GDM1 (cell line): Measurements from ENCODE around the gene NXPH4.

Experiments
- DNase-seq: peaks from one replicate; lab custom pipeline; 2025; lab: John Stamatoyannopoulos, UW

The NXPH4 gene

DNA sequence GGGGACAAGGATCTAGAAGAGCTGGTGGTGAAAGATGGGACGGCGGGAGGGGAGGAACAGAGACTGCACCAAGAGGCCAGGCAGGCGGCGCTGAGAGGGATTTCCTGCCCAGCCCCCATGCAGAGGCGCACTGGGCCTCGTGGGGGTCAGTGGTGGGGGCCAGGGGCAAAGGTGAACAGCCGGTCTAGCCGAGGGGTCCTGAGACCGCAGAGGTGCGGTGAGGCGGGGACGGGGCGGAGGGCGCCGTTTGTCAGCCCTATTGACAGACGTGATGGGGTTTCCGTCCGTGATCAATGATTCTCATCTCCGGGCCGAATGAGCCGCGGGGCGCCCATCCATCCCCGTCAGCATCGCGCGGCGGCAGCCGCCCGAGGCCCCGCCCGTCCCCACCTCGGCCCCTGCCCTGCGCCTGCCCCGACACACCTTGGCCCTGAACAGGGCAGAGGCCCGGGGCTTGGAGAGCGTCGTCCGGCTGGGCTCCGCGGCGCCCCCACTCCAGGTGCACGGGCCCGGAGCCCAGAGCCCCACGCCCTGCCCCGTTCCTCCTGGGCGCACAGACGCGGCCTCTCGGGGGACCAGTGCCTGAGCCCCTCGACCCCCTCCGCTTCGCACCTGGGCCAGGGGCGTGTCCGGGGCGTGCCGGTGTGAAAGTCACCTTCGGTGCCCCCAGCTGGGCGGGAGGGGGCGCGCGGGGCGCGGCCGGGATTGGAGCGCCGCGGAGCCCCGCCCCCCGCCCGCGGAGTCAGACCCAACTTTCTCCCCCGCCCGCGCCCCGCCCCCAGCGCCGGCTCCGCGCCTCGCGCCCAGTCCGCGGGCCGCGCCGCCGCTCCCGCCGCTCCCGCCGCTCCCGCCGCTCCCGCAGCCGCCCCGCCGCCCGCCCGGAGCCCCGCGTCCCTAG is at the start of gene NXPH4:
NXPH4 (plus strand) TSS at position 781 of the 898 bp plus-strand sequence. CDS start 176 bp downstream, outside the sequence.
- DNase-seq: no peak

DNA sequence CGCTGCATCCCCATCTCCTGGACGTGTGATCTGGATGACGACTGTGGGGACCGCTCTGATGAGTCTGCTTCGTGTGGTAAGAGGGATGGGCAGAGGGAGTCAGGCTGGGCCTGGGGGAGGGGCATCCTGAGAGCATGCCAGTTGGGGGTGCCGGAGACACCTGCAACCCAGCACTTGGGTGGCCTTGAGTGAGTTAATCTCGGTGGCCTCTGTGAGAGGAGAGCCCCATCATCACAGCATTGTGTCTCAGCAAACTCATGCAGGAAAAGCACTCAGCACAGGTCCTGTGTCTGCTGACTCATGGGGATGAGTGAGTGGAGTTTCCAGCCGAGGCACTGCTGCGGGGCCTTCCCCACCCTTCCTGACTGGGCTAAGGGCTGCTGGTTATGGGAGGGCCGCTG is 49.6 kb upstream of the NXPH4 start:
- DNase-seq: no peak

DNA sequence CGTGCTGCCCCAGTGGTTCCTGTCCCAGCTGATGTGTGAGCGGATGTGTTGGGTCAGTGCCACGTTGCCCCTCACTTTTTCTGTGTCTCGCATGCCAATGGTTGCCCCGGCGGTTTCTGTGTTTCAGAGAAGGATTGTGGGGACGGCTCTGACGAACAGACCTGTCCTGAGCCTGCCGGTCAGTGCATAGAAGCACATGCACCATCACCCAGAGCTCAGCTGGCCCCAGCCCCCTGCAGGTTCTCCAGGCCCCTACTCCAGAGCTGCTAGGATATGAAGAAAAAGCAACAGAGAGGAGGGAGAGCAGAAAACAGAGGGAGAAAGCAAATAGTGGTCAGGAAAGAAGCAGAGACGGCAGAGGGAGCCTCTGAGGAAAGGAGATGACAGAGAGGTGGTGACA is 48.5 kb upstream of the NXPH4 start:
- DNase-seq: no peak

DNA sequence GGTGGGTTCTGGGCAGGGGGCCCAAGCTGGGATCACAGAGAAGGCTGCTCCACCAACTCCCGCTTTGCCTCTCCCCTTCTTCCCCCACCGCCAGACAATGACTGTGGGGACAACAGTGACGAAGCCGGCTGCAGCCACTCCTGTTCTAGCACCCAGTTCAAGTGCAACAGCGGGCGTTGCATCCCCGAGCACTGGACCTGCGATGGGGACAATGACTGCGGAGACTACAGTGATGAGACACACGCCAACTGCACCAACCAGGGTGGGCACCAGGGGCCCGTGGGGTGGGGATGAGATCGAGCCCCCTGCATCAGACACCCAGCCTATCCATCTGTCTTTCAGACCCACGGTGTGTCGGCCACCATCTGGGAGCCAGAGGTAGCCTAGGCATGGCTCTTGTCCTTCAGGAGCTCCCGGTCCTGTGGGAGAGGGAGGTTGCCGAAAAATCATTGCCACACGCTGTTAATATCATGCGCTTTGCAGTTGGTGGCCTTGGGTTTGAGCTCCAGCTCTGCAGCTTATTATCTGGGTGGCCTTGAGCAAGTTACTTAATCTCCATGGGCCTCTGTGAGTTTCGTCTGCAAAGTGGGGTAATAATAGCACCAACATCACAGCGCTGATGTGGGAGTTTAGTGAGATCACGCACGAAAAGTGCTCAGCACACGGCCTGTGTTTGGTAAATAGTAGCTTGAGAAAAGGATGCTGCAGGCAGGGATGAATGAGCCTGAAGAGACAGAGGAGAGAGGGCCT is 47.4 kb upstream of the NXPH4 start:
- DNase-seq: no peak

DNA sequence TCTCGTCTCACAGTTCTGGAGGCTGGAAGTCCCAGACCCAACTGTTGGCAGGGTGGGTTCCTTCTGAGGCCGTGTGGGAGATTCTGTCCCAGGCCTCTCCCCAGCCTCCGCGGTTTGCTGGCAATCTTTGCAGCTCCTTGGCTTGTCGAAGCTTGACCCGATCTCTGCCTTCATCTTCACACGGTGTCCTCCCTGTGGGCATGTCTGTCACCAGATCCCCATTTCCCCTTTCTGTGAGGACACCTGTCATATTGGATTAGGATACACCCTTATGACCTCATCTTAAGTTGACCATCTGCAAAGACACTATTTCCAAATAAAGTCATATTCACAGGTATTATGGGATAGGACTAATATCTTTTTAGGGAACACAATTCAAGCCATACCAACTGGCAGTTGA is 46.6 kb upstream of the NXPH4 start:
- DNase-seq: no peak

DNA sequence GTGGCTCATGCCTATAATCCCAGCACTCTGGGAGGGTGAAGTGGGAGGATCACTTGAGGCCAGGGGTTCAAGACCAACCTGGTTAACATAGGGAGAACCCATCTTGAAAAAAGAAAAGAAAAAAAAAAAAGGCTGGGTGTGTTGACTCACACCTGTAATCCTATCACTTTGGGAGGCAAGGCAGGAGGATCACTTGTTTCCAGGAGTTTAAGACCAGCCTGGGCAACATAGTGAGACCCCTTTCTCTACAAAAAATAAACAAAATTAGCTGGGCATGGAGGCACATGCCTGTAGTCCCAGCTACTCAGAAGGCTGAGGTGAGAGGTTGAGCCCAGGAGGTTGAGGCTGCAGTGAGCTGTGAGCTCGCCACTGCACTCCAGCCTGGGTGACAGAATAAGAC is 46.2 kb upstream of the NXPH4 start:
- DNase-seq: no peak

DNA sequence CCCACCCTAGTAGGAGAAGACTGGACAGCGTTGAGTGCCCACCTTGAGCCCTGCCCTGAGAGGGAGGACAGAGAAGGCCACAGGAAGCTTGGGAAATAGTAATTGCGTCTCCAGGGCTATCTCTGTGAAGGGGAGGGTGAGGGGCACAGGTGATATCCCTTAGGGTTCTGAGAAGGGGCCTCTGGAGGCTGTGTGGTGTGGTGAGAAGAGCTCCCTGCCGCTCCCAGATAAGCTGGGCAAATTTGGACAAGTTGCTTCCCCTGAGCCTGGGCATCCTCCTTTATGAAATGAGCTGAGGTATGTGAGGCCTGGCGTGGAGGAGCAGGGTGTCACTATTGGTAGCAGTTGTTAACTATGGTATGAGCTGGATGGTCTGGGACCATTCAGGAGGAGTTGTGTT is 45.7 kb upstream of the NXPH4 start:
- no peak for DNase-seq

DNA sequence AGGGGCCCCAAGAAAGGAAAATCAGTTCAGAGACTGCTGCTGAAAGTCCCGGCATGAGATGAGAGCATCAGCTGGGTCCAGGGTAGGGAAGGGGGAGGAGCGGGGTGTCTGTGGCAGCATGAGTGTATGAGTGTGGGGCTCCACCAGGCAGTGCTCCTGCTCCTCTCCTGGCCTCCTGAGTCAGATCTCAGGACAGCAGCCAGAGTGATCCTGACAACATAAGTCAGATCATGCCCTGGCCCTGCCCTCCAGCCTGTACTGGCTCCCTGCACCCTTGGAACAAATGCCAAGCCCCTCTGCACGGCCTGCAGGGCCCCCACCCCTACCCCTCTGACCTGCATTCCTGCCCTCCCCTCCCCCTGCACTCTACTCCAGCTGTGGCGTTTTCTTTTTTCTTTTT is 44.9 kb upstream of the NXPH4 start:
- no peak for DNase-seq

DNA sequence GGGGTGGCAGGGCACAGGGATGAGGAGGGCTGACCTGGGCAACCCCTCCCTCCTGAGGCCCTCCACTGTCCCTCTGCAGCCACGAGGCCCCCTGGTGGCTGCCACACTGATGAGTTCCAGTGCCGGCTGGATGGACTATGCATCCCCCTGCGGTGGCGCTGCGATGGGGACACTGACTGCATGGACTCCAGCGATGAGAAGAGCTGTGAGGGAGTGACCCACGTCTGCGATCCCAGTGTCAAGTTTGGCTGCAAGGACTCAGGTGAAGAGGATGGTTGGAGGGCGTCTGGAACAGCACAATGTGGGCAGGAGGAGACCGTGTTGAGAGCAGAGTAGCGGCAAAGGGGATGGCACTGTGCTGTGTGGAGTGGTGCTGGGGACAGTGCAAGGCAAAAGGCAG is 43.5 kb upstream of the NXPH4 start:
- DNase-seq: no peak

DNA sequence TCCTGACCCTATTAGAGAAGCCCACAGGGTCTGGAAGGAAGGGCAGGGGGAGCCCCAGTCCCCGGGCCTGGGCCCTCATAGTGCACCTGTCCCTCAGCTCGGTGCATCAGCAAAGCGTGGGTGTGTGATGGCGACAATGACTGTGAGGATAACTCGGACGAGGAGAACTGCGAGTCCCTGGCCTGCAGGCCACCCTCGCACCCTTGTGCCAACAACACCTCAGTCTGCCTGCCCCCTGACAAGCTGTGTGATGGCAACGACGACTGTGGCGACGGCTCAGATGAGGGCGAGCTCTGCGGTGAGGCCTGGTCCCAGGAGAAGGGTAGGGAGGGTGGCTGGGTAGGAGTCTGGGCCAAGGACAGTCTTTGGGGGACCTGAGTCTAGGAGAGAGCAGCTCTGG is 42.9 kb upstream of the NXPH4 start:
- no peak for DNase-seq

DNA sequence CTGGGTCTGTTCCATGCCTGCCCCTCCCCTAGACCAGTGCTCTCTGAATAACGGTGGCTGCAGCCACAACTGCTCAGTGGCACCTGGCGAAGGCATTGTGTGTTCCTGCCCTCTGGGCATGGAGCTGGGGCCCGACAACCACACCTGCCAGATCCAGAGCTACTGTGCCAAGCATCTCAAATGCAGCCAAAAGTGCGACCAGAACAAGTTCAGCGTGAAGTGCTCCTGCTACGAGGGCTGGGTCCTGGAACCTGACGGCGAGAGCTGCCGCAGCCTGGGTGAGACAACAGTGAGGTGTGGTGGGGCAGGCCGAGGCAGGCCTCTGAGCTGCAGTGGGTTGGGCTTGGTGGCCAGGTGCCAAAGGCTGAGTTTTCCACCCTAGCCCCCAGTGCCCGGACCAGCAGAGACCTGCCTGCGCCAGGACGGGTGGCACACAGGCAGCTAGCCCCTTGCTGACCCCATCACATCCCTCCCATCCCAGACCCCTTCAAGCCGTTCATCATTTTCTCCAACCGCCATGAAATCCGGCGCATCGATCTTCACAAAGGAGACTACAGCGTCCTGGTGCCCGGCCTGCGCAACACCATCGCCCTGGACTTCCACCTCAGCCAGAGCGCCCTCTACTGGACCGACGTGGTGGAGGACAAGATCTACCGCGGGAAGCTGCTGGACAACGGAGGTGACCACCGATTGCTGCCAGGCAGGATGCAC is 41.0 kb upstream of the NXPH4 start:
- DNase-seq: no peak

DNA sequence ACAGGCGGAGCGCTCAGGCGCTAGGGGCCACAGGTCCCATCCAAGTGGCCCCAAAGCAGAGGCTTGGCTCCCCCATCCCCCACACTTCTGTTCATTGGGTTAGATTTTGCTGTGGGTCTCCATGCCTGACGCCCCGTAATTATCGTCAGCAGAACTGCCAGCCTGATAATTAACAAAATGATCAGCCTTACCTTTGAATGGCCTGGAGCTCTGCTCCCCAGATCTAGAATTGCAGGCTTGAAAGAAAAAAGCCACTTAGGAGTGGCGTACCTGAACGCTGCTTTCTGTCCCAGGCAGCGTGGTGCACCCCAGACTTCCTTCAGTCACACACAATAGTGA is 40.5 kb upstream of the NXPH4 start:
- no peak for DNase-seq

DNA sequence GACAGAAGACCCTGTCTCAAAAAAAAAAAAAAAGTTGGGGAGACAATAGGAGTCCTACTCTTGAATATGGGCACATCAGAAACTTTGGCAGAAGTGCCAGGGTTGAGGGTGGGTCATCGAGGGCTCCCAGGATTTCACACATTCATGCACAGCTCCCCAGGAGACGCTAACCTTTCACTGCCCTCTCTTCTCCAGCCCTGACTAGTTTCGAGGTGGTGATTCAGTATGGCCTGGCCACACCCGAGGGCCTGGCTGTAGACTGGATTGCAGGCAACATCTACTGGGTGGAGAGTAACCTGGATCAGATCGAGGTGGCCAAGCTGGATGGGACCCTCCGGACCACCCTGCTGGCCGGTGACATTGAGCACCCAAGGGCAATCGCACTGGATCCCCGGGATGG is 39.7 kb upstream of the NXPH4 start:
- no peak for DNase-seq

DNA sequence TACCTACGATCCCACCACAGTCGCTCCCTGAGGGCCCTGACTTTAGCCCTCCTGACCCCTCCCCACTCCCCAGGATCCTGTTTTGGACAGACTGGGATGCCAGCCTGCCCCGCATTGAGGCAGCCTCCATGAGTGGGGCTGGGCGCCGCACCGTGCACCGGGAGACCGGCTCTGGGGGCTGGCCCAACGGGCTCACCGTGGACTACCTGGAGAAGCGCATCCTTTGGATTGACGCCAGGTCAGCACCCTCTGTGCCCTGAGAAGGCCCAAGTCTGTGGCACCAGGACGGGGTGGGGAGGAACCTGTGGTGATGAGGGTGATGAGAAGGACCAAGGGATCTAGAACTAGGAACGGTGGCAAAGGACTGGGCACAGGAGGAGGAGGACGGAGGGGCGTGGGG is 39.2 kb upstream of the NXPH4 start:
- DNase-seq: no peak

DNA sequence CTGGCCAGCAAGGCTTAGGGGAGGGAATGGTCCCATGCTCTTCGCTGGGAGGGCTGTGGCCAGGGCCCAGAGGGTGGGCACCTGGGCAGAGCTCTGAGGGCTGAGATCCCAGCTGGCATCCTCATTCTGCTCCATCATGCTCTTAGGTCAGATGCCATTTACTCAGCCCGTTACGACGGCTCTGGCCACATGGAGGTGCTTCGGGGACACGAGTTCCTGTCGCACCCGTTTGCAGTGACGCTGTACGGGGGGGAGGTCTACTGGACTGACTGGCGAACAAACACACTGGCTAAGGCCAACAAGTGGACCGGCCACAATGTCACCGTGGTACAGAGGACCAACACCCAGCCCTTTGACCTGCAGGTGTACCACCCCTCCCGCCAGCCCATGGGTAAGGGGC is 38.4 kb upstream of the NXPH4 start:
- DNase-seq: no peak

DNA sequence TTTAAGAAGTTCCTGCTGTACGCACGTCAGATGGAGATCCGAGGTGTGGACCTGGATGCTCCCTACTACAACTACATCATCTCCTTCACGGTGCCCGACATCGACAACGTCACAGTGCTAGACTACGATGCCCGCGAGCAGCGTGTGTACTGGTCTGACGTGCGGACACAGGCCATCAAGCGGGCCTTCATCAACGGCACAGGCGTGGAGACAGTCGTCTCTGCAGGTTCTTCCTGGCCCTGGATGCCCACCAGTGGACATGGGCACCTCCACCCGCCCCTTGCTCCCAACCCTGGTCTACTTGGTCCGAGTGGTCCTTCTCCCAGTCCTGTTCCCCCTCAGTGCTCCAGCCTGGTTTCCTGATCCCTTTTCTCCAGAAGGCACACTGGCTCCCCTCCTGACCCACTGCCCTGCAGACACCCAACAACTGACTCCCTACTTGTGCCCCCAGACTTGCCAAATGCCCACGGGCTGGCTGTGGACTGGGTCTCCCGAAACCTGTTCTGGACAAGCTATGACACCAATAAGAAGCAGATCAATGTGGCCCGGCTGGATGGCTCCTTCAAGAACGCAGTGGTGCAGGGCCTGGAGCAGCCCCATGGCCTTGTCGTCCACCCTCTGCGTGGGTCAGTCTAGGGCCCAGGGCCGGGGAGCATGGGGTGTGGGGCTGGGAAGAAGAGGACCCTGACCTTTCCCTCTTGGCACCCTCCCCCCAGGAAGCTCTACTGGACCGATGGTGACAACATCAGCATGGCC is 37.1 kb upstream of the NXPH4 start:
- no peak for DNase-seq

DNA sequence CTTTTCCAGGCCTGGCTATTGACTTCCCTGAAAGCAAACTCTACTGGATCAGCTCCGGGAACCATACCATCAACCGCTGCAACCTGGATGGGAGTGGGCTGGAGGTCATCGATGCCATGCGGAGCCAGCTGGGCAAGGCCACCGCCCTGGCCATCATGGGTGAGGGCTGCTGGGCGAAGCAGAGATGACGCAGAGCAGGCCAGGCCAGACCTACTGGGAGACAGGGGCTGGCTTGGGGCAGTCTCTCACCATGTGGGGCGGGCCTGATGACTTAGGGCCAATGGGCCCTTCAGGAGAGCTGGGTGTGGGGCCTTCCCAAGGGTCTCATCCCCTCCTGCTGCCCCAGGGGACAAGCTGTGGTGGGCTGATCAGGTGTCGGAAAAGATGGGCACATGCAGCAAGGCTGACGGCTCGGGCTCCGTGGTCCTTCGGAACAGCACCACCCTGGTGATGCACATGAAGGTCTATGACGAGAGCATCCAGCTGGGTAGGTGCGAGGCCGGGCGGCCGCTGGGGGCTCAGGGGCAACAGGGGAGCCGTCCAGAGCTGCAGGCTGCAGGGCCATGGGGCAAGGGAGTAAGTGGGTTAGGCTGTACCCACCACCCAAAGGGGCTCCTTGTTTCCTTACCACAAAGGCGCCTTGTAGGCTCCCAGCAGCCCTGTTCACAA is 36.1 kb upstream of the NXPH4 start:
- no peak for DNase-seq

DNA sequence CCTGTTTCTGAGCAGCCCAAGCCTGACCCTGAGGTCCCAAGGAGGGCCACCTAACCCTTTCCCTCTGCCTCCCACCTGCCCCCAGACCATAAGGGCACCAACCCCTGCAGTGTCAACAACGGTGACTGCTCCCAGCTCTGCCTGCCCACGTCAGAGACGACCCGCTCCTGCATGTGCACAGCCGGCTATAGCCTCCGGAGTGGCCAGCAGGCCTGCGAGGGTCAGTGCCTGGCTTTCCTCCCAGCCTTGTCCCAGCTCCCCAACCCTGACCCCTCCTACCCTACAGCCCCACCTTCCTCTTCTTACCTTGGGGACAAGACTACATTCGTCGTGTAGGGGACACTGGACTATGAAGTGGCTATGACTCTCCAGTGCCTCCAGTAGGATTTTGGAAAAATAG is 35.5 kb upstream of the NXPH4 start:
- DNase-seq: no peak

DNA sequence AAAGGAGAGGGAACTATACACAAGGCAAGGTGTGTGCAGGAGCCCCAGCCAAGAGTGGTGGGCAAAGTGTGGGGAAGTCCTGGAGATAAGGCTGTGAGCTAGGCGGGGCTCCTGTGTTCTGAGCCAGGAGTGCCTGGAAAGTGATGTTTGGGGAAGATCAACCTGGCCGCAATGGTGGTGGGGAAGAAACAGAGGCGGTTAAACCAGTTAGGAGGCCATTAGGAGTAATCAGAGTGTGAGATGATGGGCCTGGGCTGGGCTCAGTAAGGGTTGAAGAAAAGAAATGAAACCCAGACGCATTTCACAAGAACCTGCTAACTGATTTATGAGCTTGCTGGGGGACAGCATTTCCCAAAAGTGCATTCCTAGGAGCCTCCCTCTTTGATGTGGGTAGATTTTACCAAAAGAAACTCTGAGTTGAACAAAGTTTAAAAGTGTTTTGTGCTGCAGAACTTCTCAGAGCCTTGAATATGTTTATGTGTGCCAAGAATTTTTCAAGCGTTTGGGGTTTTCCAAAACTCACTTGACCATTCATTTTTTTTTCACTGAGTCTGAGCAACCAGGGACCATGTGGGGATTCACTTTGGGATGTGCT is 34.9 kb upstream of the NXPH4 start:
- DNase-seq: no peak

DNA sequence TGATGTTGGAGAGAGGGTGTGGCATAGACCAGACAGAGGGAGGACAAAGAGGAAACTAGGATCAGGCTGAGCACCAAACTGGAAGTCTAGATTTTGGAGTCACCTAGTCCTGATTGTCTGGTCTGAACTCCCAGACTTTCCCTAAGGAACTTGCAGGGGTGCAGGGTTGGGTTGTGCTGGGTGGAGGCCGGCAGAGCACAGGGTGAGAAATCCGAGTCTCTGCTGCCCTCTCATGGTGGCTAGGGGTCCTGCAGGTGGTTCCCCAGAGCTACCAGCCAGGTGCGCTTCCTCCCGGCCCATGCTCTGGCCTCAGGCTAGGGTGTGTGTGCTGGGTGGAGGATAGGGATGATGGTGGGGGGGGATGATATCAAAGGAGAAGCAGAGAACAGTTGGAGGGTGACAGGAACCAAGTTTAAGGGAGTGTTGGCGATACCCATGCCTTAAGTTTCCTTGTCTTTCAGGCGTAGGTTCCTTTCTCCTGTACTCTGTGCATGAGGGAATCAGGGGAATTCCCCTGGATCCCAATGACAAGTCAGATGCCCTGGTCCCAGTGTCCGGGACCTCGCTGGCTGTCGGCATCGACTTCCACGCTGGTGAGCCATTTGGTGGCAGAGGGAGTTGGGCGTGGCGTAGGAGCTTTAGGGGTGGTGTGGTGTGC is 33.5 kb upstream of the NXPH4 start:
- peak; percentile 45 for DNase-seq
